HG02678 (cell line): ENCODE data around the gene YARS1.

ENCODE experiments used
- ATAC-seq: cut with Tn5 transposase; IDR thresholded peaks from one replicate; pipeline ENCODE4 v1.9.1; 2021; ENCODE audit warnings: mild to moderate bottlenecking, moderate library complexity; ENCODE audit not compliant: unreplicated experiment

The YARS1 gene

GRCh38 chr1:32782086-32782485, 35.1 kb downstream of the YARS1 start:
- ATAC-seq = no peak

- no peak for ATAC-seq
Measured at GRCh38 chr1:32780628-32781234, 36.4 kb downstream of the YARS1 start.

- no peak for ATAC-seq
Measured at GRCh38 chr1:32780005-32780404, 37.2 kb downstream of the YARS1 start.

- no peak for ATAC-seq
Measured at GRCh38 chr1:32779242-32779641, 37.9 kb downstream of the YARS1 start.

- ATAC-seq = no peak
Measured at GRCh38 chr1:32775640-32776337, 41.4 kb downstream of the YARS1 start.

- no peak for ATAC-seq
Measured at GRCh38 chr1:32774950-32775634, 42.1 kb downstream of the YARS1 start.

DNA sequence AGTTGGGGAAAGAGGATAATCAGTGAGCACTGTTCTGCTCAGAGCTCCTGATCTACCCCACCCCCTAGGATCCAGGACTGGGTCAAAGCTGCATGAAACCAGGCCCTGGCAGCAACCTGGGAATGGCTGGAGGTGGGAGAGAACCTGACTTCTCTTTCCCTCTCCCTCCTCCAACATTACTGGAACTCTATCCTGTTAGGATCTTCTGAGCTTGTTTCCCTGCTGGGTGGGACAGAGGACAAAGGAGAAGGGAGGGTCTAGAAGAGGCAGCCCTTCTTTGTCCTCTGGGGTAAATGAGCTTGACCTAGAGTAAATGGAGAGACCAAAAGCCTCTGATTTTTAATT, 42.7 kb downstream of the YARS1 start:
- ATAC-seq = no peak

- ATAC-seq = no peak
Measured at GRCh38 chr1:32773764-32774463, 43.2 kb downstream of the YARS1 start.

- no peak for ATAC-seq
Measured at GRCh38 chr1:32773018-32773763, 44.0 kb downstream of the YARS1 start.

DNA sequence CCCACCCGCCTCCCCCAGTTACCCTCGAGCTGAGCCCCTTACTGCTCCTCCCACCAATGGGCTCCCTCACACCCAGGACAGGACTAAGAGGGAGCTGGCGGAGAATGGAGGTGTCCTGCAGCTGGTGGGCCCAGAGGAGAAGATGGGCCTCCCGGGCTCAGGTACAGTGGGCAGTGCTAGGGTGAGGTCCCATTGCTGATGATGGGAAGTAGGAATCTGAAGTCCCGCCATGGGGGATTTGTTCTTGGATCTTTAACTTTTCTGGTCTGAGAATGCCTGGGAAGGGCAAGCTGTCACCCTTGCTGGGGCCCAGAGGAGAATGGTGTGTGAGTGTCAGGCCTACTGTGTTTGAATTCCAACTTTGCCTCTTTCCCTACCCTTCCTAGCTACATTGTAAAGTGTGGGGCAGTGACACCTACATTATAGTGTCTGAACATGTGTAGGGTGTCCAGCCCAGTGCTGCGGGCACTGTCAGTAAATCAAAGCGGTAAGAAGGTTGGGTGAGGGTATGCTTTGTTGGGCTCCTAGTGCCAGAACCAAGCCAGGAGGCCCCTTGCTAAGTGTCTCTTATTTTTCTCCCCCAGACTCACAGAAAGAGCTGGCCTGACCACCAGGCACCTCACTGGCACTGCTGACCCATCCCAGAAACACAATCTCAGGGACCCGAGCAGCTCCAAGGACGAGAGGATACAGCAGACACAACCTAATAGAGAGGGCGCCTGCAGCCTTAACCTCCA, 44.7 kb downstream of the YARS1 start:
- no peak for ATAC-seq

- ATAC-seq = no peak
Measured at GRCh38 chr1:32771561-32772280, 45.4 kb downstream of the YARS1 start.

DNA sequence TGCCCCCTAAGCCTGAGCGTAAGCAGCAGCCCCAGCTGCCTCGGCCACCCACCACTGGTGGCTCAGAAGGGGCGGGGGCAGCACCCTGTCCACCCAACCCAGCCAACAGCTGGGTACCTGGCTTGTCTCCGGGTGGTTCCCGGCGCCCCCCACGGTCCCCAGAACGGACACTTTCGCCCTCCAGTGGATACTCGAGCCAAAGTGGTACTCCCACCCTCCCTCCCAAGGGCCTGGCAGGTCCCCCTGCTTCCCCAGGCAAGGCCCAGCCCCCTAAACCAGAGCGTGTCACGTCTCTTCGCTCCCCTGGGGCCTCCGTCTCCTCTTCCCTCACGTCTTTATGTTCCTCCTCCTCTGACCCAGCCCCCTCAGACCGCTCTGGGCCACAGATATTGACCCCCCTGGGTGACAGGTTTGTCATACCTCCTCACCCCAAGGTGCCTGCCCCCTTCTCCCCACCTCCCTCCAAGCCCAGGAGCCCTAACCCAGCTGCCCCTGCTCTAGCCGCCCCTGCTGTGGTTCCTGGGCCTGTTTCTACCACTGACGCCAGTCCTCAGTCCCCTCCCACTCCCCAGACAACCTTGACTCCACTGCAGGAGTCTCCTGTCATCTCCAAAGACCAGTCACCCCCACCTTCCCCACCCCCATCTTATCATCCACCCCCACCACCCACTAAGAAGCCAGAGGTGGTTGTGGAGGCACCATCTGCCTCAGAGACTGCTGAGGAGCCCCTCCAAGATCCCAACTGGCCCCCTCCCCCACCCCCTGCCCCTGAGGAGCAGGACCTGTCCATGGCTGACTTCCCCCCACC, 46.2 kb downstream of the YARS1 start:
- no peak for ATAC-seq

DNA sequence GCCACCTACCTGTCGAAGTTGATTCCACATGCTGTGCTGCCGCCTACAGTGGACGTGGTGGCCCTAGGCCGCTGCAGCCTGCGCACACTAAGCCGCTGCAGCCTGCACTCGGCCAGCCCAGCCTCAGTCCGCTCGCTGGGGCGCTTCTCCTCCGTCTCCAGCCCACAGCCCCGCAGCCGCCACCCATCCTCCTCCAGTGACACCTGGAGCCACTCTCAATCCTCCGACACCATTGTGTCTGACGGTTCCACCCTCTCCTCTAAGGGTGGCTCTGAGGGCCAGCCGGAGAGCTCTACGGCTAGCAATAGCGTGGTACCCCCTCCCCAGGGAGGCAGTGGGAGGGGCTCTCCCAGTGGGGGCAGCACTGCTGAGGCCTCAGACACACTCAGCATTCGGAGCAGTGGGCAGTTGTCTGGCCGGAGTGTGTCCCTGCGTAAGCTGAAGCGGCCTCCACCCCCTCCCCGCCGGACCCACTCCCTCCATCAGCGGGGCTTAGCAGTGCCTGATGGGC, 46.9 kb downstream of the YARS1 start:
- no peak for ATAC-seq

DNA sequence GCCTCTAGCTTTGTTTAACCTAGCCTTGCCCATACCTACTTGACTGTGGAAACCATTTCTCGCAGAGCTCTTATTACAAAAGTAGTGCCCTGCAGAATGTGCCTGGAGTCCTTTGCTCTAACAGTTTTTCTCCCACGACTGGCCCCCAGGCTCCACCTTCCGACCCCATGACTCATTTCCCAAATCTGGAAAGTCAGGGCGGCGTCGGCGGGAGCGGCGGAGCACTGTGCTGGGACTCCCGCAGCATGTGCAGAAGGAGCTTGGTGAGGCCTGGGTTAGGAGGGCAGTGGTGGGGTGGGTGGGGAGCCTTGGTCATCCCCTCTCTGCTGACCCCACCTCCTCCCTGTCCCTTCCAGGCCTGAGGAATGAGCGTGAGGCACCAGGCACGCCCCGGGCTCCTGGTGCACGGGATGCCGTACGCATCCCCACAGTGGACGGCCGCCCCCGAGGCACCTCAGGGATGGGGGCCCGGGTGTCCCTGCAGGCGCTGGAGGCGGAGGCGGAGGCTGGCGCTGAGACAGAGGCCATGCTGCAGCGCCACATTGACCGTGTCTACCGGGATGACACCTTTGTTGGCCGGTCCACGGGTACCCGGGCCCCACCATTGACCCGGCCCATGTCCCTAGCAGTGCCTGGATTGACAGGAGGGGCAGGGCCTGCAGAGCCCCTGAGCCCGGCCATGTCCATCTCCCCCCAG, 47.5 kb downstream of the YARS1 start:
- no peak for ATAC-seq

- ATAC-seq = no peak
Measured at GRCh38 chr1:32768110-32768850, 48.9 kb downstream of the YARS1 start.

DNA sequence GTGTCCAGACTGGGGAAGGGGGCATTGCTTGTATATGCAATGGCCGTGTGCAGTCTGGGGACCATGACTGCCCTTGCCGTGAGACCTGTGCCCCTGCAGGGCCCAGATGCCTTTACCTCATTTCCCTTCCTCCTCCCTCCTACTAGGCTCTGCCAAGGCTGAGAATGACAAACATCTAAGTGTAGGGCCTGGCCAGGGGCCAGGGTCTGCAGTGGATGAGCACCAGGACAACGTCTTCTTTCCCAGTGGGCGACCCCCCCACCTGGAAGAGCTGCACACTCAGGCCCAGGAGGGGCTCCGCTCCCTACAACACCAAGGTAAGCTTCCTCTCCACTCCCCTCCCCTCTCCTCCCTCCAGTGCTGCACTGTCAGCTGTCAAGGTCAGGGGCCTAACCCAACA, 49.5 kb downstream of the YARS1 start:
- ATAC-seq = no peak

DNA sequence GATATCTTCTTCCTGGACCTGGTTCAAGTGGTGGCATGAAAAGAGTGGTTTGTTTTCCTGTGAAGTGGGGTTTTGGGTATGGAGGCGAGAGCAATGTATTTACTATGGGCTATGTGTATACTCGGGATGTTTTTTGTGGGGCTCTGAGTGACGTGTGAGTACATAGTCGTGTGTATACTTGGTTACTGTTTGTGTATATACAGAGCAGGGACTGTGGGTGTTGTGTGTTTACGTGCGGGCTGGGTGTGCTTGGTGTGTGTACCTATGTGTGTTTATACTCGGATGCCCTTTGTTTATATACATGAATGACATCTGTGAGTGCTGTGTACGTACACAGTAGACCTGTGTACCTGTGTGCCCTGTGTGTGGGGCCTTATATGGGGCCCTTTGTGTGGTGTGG, 50.0 kb downstream of the YARS1 start:
- ATAC-seq = no peak
